ENCODE measurements around the gene DIPK1A.
"Not testable (repeated sequence)": the region's sequence is repeated elsewhere in the genome, so short reads cannot be mapped to it uniquely, and the experiment has no call there.

Gene DIPK1A

GRCh38 chr1:92902406-92902744 lies 58.9 kb downstream of the DIPK1A start:
- Mint-ChIP-seq H3K4me1 (ENCODE audit: low read depth) (peaks cover 24% of the 10 kb centered on the region), H3K4me3 (no peak overlapping the region), H3K9me3 (peaks cover 31% of the 10 kb centered on the region), H3K27ac (no peak overlapping the region), H3K36me3 (ENCODE audit: low read depth) (peaks cover 30% of the 10 kb centered on the region), H3K27me3 (ENCODE audit: low read depth) (no peaks in the 10 kb centered on the region)
- DNase-seq (ENCODE audit: low spot score): no peak

- H3K4me1 Mint-ChIP-seq (ENCODE audit: low read depth): peaks cover 24% of the 10 kb centered on the region
- no peak overlapping the region for H3K4me3 Mint-ChIP-seq
- peaks cover 30% of the 10 kb centered on the region for H3K36me3 Mint-ChIP-seq (ENCODE audit: low read depth)
- no peak overlapping the region for H3K27ac Mint-ChIP-seq
- no peak for DNase-seq (ENCODE audit: low spot score)
- H3K27me3 Mint-ChIP-seq (ENCODE audit: low read depth): no peaks in the 10 kb centered on the region
- H3K9me3 Mint-ChIP-seq: peaks cover 31% of the 10 kb centered on the region
Observed at GRCh38 chr1:92901699-92902405, 59.4 kb downstream of the DIPK1A start.

DNA sequence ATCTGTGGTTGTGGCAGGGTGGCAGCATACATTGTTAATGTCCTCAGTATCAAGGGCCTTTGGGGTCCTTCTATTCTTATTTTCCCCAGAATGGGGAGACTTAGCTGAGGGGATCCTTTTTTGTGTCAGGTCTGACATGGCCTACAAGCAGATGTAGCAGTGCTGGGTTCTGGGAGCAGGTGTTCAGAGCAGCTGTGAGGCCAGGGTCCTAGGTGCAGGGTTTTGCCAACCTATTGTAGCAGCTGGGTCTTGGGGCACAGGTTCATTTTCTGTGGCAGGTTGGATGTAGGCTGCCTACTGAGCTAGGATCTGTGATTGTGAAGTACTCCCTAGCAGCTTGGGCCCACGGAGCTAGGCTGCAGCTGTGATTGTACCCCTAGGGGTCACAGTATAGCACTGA lies 60.1 kb downstream of the DIPK1A start:
- Mint-ChIP-seq H3K36me3 (ENCODE audit: low read depth) (peaks cover 30% of the 10 kb centered on the region), H3K27me3 (ENCODE audit: low read depth) (no peaks in the 10 kb centered on the region), H3K4me1 (ENCODE audit: low read depth) (peaks cover 24% of the 10 kb centered on the region), H3K9me3 (peaks cover 31% of the 10 kb centered on the region), H3K4me3 (no peak overlapping the region), H3K27ac (no peak overlapping the region)
- no peak for DNase-seq (ENCODE audit: low spot score)

- H3K4me3 Mint-ChIP-seq: no peak overlapping the region
- H3K4me1 Mint-ChIP-seq (ENCODE audit: low read depth): peaks cover 23% of the 10 kb centered on the region
- H3K9me3 Mint-ChIP-seq: peaks cover 26% of the 10 kb centered on the region
- H3K27me3 Mint-ChIP-seq (ENCODE audit: low read depth): no peaks in the 10 kb centered on the region
- no peak overlapping the region for H3K27ac Mint-ChIP-seq
- peaks cover 29% of the 10 kb centered on the region for H3K36me3 Mint-ChIP-seq (ENCODE audit: low read depth)
- no peak for DNase-seq (ENCODE audit: low spot score)
Observed at GRCh38 chr1:92900539-92900938, 60.7 kb downstream of the DIPK1A start.

DNA sequence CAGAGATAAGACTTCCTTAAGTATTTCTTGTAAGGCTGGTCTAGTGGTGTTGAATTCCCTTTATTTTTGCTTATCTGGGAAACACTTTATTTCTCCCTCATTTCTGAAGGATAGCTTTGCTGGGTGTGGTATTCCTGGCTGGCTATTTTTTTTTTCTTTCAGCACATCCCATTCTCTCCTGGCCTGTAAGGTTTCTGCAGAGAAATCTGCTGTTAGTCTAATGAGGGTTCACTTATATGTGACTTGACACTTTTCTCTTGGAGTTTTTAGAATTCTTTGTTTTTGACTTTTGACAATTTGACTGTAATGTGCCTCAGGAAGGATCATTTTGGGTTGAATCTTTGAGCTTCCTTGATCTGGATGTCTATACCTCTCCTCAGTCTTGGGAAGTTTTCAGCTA lies 61.5 kb downstream of the DIPK1A start:
- Mint-ChIP-seq H3K36me3 (ENCODE audit: low read depth) (peaks cover 22% of the 10 kb centered on the region), H3K27ac (no peak overlapping the region), H3K4me3 (no peak overlapping the region), H3K27me3 (ENCODE audit: low read depth) (no peaks in the 10 kb centered on the region), H3K4me1 (ENCODE audit: low read depth) (peaks cover 17% of the 10 kb centered on the region), H3K9me3 (peaks cover 22% of the 10 kb centered on the region)
- DNase-seq (ENCODE audit: low spot score): no peak

GRCh38 chr1:92898053-92898452 lies 63.2 kb downstream of the DIPK1A start:
- H3K27me3 Mint-ChIP-seq (ENCODE audit: low read depth); DNase-seq (ENCODE audit: low spot score); H3K27ac Mint-ChIP-seq; H3K4me1 Mint-ChIP-seq (ENCODE audit: low read depth); H3K4me3 Mint-ChIP-seq: not testable (repeated sequence)
- peaks cover 29% of the 10 kb centered on the region for H3K9me3 Mint-ChIP-seq
- H3K36me3 Mint-ChIP-seq (ENCODE audit: low read depth): peaks cover 25% of the 10 kb centered on the region

GRCh38 chr1:92887465-92887864 lies 73.8 kb downstream of the DIPK1A start:
- Mint-ChIP-seq H3K27me3 (ENCODE audit: low read depth) (no peaks in the 10 kb centered on the region), H3K36me3 (ENCODE audit: low read depth) (peaks cover 8% of the 10 kb centered on the region), H3K4me1 (ENCODE audit: low read depth) (peaks cover 14% of the 10 kb centered on the region), H3K27ac (no peak overlapping the region), H3K4me3 (no peak overlapping the region), H3K9me3 (peaks cover 10% of the 10 kb centered on the region)
- no peak for DNase-seq (ENCODE audit: low spot score)

DNA sequence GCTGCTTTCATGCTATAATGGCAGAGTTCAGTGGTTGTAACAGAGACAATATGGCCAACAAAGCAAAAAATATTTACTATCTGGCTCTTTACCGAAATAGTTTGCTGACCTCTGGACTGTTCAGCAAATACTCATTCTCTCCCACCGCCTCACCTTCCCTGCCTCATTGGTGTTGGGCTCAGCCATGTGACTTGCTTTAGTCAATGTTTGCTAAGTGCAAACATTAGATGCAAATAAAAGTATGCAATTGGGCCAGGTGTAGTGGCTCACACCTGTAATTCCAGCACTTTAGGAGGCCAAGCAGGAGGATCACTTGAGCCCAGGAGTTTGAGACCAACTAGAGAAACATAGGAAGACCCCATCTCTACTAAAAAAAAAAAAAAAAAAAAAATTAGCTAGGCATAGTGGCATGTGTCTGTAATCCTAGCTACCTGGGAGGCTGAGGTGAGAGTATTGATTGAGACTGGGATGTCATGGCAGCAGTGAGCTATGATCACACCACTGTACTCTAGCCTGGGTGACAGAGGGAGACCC lies 74.3 kb downstream of the DIPK1A start:
- peaks cover 10% of the 10 kb centered on the region for H3K9me3 Mint-ChIP-seq
- no peak overlapping the region for H3K27ac Mint-ChIP-seq
- no peak overlapping the region for H3K4me3 Mint-ChIP-seq
- no peaks in the 10 kb centered on the region for H3K27me3 Mint-ChIP-seq (ENCODE audit: low read depth)
- DNase-seq (ENCODE audit: low spot score): no peak
- H3K4me1 Mint-ChIP-seq (ENCODE audit: low read depth): peaks cover 14% of the 10 kb centered on the region
- peaks cover 5% of the 10 kb centered on the region for H3K36me3 Mint-ChIP-seq (ENCODE audit: low read depth)

DNA sequence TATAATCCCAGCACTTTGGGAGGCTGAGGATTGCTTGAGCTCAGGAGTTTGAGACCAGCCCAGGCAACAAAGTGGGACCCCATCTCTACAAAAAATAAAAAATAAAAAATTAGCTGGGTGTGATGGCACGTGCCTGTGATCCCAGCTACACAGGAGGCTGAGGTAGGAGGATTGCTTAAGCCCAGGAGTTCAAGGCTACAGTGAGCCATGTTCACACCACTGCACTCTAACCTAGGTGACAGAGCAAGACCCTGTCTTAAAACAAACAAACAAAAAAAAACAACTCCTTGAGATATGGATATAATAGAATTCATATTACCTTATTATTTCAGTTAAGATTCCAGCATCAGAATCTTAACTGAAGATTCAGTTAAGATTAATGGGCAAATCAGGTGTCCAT lies 77.1 kb downstream of the DIPK1A start:
- Mint-ChIP-seq H3K4me3 (no peak overlapping the region), H3K9me3 (peaks cover 4% of the 10 kb centered on the region), H3K36me3 (ENCODE audit: low read depth) (no peaks in the 10 kb centered on the region), H3K27ac (no peak overlapping the region), H3K27me3 (ENCODE audit: low read depth) (no peaks in the 10 kb centered on the region), H3K4me1 (ENCODE audit: low read depth) (peaks cover 16% of the 10 kb centered on the region)
- DNase-seq (ENCODE audit: low spot score): no peak

- Mint-ChIP-seq H3K27ac (peak overlapping the region; percentile 2), H3K4me1 (ENCODE audit: low read depth) (peaks cover 16% of the 10 kb centered on the region), H3K36me3 (ENCODE audit: low read depth) (no peaks in the 10 kb centered on the region), H3K27me3 (ENCODE audit: low read depth) (no peaks in the 10 kb centered on the region), H3K9me3 (no peaks in the 10 kb centered on the region), H3K4me3 (peak overlapping the region; percentile 24)
- DNase-seq (ENCODE audit: low spot score): no peak
Observed at GRCh38 chr1:92883297-92883696, 78.0 kb downstream of the DIPK1A start.

GRCh38 chr1:92882819-92883218 lies 78.4 kb downstream of the DIPK1A start:
- H3K4me3 Mint-ChIP-seq: peak overlapping the region; percentile 24
- H3K4me1 Mint-ChIP-seq (ENCODE audit: low read depth): peaks cover 21% of the 10 kb centered on the region
- H3K27me3 Mint-ChIP-seq (ENCODE audit: low read depth): no peaks in the 10 kb centered on the region
- no peak for DNase-seq (ENCODE audit: low spot score)
- no peaks in the 10 kb centered on the region for H3K9me3 Mint-ChIP-seq
- no peaks in the 10 kb centered on the region for H3K36me3 Mint-ChIP-seq (ENCODE audit: low read depth)
- peak overlapping the region; percentile 2 for H3K27ac Mint-ChIP-seq

DNA sequence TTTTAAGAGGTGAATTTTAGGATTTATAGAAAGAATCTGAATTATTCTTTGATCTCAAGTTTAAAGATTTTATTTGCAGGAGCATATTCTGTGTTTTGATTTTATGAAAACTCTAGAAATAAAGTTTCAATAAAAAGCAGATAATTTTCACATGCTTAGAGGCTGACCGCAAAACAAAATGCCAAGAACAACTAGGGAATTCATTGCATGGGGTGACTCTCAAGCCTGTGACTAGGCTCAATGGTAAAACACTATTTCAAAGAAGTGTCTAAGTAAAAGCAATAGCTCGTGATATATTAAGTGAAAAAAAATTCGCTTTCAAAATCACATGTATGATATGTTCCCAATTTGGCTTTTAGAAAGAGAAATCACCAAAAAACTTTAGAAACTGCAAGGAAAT lies 79.9 kb downstream of the DIPK1A start:
- H3K27ac Mint-ChIP-seq: no peak overlapping the region
- H3K36me3 Mint-ChIP-seq (ENCODE audit: low read depth): peaks cover 2% of the 10 kb centered on the region
- no peak for DNase-seq (ENCODE audit: low spot score)
- peaks cover 29% of the 10 kb centered on the region for H3K4me1 Mint-ChIP-seq (ENCODE audit: low read depth)
- no peaks in the 10 kb centered on the region for H3K9me3 Mint-ChIP-seq
- H3K4me3 Mint-ChIP-seq: no peak overlapping the region
- H3K27me3 Mint-ChIP-seq (ENCODE audit: low read depth): no peaks in the 10 kb centered on the region

DNA sequence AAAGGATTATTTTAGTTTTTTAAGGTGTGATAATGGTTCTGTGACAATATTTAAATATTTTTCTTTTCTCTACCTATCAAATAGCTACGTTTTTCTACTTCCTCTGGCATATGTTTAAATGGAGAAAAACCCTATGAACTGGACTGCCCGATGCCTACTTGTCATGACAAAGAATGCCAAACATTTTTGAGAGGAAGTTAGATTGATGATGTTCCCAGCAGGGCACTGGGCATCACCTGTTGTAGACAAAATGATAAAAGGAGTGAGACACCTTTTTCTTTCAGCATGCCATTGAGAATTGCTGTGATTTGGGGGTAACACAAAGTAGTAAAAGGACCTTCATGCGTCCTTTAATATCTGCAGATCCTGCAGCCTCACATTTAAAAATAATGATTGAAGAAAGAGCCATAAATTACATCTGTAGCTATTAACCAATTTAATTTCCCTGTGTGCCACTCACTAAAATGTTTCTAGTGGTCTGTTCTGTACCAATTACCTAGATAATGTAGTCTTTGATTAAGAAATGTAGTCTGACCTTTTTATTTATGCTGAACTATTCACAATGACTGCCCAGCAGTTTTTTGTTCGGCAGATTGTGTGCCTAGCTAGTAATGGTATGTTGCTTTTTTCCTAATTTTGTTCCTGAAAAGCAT lies 81.8 kb downstream of the DIPK1A start:
- H3K27ac Mint-ChIP-seq: no peak overlapping the region
- no peaks in the 10 kb centered on the region for H3K27me3 Mint-ChIP-seq (ENCODE audit: low read depth)
- peaks cover 10% of the 10 kb centered on the region for H3K36me3 Mint-ChIP-seq (ENCODE audit: low read depth)
- no peak overlapping the region for H3K4me3 Mint-ChIP-seq
- peaks cover 29% of the 10 kb centered on the region for H3K4me1 Mint-ChIP-seq (ENCODE audit: low read depth)
- no peaks in the 10 kb centered on the region for H3K9me3 Mint-ChIP-seq
- no peak for DNase-seq (ENCODE audit: low spot score)

- Mint-ChIP-seq H3K9me3 (no peaks in the 10 kb centered on the region), H3K4me3 (peak overlapping the region; percentile 57), H3K27me3 (ENCODE audit: low read depth) (no peaks in the 10 kb centered on the region), H3K36me3 (ENCODE audit: low read depth) (peaks cover 24% of the 10 kb centered on the region), H3K4me1 (ENCODE audit: low read depth) (peaks cover 18% of the 10 kb centered on the region), H3K27ac (peak overlapping the region; percentile 83)
- no peak for DNase-seq (ENCODE audit: low spot score)
Observed at GRCh38 chr1:92877792-92878191, 83.5 kb downstream of the DIPK1A start.
